Measurements from ENCODE around the gene TPSAB1. TPM values are rescaled to one million over a fixed set of nuclear protein-coding genes. Genes with fewer than 3 reads are reported as not detected.

TPSAB1 gene
- total and polyA plus RNA-seq, 2 donors, result 10.8 to 72.9 TPM

DNA sequence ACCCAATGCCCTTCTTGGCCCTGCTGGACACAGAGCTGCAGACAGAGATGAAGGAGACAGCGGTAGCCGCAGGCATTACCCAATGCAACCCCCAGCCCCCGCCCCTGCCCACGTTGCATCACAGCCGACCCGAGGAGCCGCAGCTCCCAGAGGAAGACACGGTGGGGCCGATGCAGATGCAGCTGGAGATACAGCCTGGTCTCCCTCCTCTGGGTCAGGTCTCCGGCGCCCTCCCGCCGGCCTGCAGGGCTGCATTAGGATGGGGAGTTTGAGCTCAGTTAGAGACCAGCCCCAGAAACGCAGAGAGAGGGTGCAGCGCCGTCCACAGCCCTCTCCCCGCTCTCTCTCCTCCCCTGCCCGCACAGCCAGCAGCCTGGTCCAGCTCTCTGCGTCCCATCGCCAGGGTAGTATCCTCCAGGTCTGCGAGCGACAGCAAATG, 49.6 kb downstream of the TPSAB1 start:
- Histone ChIP-seq H3K4me3 (ENCODE audit: low read depth, low read length) (no peak overlapping the region), H3K36me3 (ENCODE audit: insufficient read depth) (no peaks in the 10 kb centered on the region), H3K4me1 (ENCODE audit: insufficient read depth) (no peaks in the 10 kb centered on the region), H3K27ac (ENCODE audit: low read depth) (no peak overlapping the region)
- WGBS, result 8% methylated on average over 22 of the region's 22 CpGs
- no peak for DNase-seq (ENCODE audit: extremely low spot score)

DNA sequence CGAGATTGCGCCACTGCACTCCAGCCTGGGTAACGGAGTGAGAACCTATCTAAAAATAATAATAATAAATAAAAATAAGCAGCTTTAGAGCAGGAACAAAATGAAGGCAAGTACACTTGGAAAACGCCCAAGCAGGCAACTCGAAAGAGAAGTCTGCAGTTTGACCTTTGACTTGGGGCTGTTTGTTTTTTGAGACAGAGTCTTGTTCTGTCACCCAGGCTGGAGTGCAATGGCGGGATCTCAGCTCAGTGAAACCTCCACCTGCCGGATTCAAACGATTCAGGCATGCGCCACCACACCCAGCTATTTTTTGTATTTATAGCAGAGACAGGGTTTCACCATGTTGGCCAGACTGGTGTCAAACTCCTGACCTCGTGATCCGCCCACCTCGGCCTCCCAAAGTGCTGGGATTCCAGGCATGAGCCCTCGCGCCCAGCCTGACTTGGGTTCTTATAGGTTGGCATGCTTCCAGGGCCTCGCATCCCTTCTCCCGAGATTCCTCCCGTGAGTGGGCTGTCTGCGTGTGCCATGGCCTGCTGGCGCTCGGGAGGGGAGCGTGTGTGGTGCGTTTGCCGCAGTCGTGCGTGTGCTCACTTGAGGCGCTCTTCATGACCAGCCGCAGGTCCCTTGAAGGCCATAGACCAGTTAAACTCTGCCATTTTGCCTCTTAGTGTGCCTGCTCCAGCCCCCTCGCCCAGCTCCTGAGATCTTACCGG, 50.5 kb downstream of the TPSAB1 start:
- no peak overlapping the region for H3K4me3 ChIP-seq (ENCODE audit: low read depth, low read length)
- no peak overlapping the region for H3K27ac ChIP-seq (ENCODE audit: low read depth)
- H3K36me3 ChIP-seq (ENCODE audit: insufficient read depth), result no peaks in the 10 kb centered on the region
- DNase-seq (ENCODE audit: extremely low spot score), result no peak
- 57% methylated on average over 29 of the region's 29 CpGs for WGBS
- H3K4me1 ChIP-seq (ENCODE audit: insufficient read depth), result no peaks in the 10 kb centered on the region

DNA sequence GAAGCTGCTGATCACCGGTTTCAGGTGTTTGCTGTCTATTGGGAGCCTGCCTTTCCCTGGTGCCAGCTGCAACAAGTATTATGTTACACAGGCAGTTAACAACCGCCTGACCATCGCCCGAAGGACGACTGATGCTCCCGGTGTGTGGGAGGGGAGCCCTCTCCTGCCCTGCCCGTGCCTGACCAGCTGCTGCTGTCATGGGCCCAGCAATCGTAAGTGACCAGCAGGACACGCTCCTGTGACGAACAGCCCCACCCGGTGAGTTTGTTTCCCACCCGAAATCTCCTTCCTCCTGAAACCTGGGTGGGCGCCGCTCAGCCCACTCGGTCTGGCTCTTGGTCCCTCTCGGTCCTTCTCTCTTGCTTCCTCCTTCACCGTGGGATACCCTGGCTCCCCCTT, 51.1 kb downstream of the TPSAB1 start:
- no peak overlapping the region for H3K4me3 ChIP-seq (ENCODE audit: low read depth, low read length)
- WGBS, result 46% methylated on average over 17 of the region's 17 CpGs
- no peak overlapping the region for H3K27ac ChIP-seq (ENCODE audit: low read depth)
- no peak for DNase-seq (ENCODE audit: extremely low spot score)
- no peaks in the 10 kb centered on the region for H3K4me1 ChIP-seq (ENCODE audit: insufficient read depth)
- no peaks in the 10 kb centered on the region for H3K36me3 ChIP-seq (ENCODE audit: insufficient read depth)

Other genes with a start within 250 kb of the TPSAB1 start
- gene SSTR5, start 168.0 kb upstream of the TPSAB1 start, total RNA-seq, result 0.32 TPM
- gene SSTR5, start 168.0 kb upstream of the TPSAB1 start, polyA plus RNA-seq, result 0.20 TPM
- gene C1QTNF8, start 144.5 kb upstream of the TPSAB1 start, total RNA-seq, result not detected
- not detected for gene C1QTNF8, start 144.5 kb upstream of the TPSAB1 start, polyA plus RNA-seq
- gene CACNA1H, start 87.6 kb upstream of the TPSAB1 start, total RNA-seq, result 10.6 TPM
- gene CACNA1H, start 87.6 kb upstream of the TPSAB1 start, polyA plus RNA-seq, result 151 TPM
- not detected for gene TPSG1, start 15.4 kb upstream of the TPSAB1 start, total RNA-seq
- gene TPSG1, start 15.4 kb upstream of the TPSAB1 start, polyA plus RNA-seq, result 0.71 TPM
- 4.4 TPM for gene TPSB2, start 10.5 kb upstream of the TPSAB1 start, total RNA-seq
- 80.3 TPM for gene TPSB2, start 10.5 kb upstream of the TPSAB1 start, polyA plus RNA-seq
- 1.1 TPM for gene TPSD1, start 15.4 kb downstream of the TPSAB1 start, total RNA-seq
- gene TPSD1, start 15.4 kb downstream of the TPSAB1 start, polyA plus RNA-seq, result 2.1 TPM
- 41.9 TPM for gene UBE2I, start 68.9 kb downstream of the TPSAB1 start, total RNA-seq
- gene UBE2I, start 68.9 kb downstream of the TPSAB1 start, polyA plus RNA-seq, result 84.1 TPM
- gene BAIAP3, start 92.9 kb downstream of the TPSAB1 start, total RNA-seq, result 0.63 TPM
- 2.7 TPM for gene BAIAP3, start 92.9 kb downstream of the TPSAB1 start, polyA plus RNA-seq
- 22.3 TPM for gene TSR3, start 111.2 kb downstream of the TPSAB1 start, total RNA-seq
- gene TSR3, start 111.2 kb downstream of the TPSAB1 start, polyA plus RNA-seq, result 62.1 TPM
- gene GNPTG, start 111.2 kb downstream of the TPSAB1 start, total RNA-seq, result 28.0 TPM
- gene GNPTG, start 111.2 kb downstream of the TPSAB1 start, polyA plus RNA-seq, result 70.4 TPM
- gene UNKL, start 174.0 kb downstream of the TPSAB1 start, total RNA-seq, result 11.2 TPM
- gene UNKL, start 174.0 kb downstream of the TPSAB1 start, polyA plus RNA-seq, result 18.7 TPM
- 8.5 TPM for gene UQCC4, start 180.0 kb downstream of the TPSAB1 start, total RNA-seq
- 26.4 TPM for gene UQCC4, start 180.0 kb downstream of the TPSAB1 start, polyA plus RNA-seq
- not detected for gene PERCC1, start 190.4 kb downstream of the TPSAB1 start, total RNA-seq
- not detected for gene PERCC1, start 190.4 kb downstream of the TPSAB1 start, polyA plus RNA-seq
- 0.37 TPM for gene CCDC154, start 203.9 kb downstream of the TPSAB1 start, total RNA-seq
- gene CCDC154, start 203.9 kb downstream of the TPSAB1 start, polyA plus RNA-seq, result 0.86 TPM
- 19.6 TPM for gene CLCN7, start 234.3 kb downstream of the TPSAB1 start, total RNA-seq
- gene CLCN7, start 234.3 kb downstream of the TPSAB1 start, polyA plus RNA-seq, result 64.0 TPM
- gene PTX4, start 248.2 kb downstream of the TPSAB1 start, total RNA-seq, result not detected
- gene PTX4, start 248.2 kb downstream of the TPSAB1 start, polyA plus RNA-seq, result 0.10 TPM